Activated naive CD4-positive, alpha-beta T cell treated with anti-CD3 and anti-CD28 coated beads, Interleukin-2, amount 10 ng/mL, durations not matched to agents 7 days and 5 days (primary cell): ENCODE measurements around the gene NRBF2.

Source experiments
- CTCF ChIA-PET: fragments of 350-600 bp; sonication (Branson Sonifier 250); formaldehyde crosslinking; loops from one replicate; lab custom pipeline; 2021; ENCODE audit warnings: antibody characterized with exemption; lab: Charles Lee
- DNase-seq: peaks from one replicate; pipeline ENCODE4 v3.0.0-alpha.2; 2020
- H3K27ac Mint-ChIP-seq: one replicate; pipeline ENCODE4 v1.8.0; 2021; ENCODE audit warnings: mild to moderate bottlenecking, moderate library complexity, mixed read lengths
- H3K27me3 Mint-ChIP-seq: one replicate; pipeline ENCODE4 v1.8.0; 2021; ENCODE audit warnings: mild to moderate bottlenecking, mixed read lengths
- H3K36me3 Mint-ChIP-seq: one replicate; pipeline ENCODE4 v1.8.0; 2021; ENCODE audit warnings: mixed read lengths
- H3K4me1 Mint-ChIP-seq: one replicate; pipeline ENCODE4 v1.8.0; 2021; ENCODE audit warnings: mixed read lengths
- H3K4me3 Mint-ChIP-seq: one replicate; pipeline ENCODE4 v1.8.0; 2021; ENCODE audit warnings: mild to moderate bottlenecking, moderate library complexity, mixed read lengths
- H3K9me3 Mint-ChIP-seq: one replicate; pipeline ENCODE4 v1.8.0; 2021; ENCODE audit warnings: mixed read lengths

The NRBF2 gene

DNA sequence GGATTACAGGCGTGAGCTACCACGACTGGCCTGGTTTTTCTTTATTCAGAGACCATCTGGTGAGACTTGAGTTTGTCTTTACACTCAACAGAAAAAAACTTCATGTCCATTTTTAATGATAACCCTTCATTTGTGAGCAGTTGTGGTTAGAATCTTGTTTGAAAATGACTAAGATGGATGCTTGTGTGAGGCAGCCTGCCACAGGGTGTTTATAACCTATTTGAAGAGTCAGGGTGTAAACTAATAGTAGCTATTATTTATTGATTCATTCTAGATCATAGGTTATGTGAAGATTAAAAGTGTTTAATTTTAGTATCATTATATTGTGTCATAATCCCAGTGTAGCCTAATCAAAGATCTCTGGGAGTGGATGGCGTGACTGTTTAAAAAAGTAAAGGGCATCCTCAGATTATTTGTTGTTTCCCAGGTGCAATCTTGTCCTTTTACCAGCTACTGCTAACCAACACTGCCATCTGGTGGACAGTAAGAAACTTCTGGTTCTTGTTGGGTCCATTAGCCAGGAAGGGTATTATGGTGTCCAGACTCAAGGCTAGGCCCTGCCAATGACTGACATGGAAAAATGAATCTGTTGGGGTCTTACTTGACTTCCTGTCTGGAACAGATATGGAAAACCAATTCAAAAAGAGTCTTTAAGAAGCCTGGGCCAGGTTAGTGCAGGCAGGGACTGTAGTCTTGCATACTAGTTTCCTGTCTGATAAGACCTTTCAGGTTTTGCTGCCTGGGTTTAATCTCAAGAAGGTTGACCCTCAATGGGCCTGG, 24.9 kb downstream of the NRBF2 start:
- Mint-ChIP-seq H3K27me3 (no peaks in the 10 kb centered on the region), H3K4me3 (no peak overlapping the region), H3K4me1 (peaks cover 5% of the 10 kb centered on the region), H3K36me3 (peaks cover 29% of the 10 kb centered on the region), H3K9me3 (no peaks in the 10 kb centered on the region), H3K27ac (no peak overlapping the region)
- CTCF ChIA-PET = interaction anchor here (0.7 to 6.9 kb wide), 30 partner anchors 8 to 721 kb away, joined by 3 to 60 read pairs (median 4); partner anchors contain the start of gene EGR2
- DNase-seq = peak; percentile 54

DNA sequence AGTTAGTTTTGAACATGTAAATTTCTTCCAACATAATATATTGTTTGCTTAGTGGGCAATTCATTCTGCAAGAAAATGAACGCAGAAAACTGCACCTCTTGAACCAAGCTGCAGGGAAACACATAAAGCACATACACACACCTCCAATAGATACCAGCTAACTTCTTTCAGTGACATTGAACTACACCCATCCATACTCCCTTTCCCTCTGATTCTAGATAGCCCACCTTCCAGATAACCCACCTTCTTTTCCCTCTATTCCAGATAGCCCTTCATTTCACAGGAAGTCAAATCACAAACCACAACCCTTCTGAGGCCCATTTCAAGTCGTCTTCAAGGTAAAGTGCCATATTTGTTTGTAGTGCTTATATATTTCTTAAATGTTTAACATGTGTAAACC, 28.5 kb downstream of the NRBF2 start:
- Mint-ChIP-seq H3K27me3 (no peaks in the 10 kb centered on the region), H3K4me3 (no peak overlapping the region), H3K27ac (no peak overlapping the region)

DNA sequence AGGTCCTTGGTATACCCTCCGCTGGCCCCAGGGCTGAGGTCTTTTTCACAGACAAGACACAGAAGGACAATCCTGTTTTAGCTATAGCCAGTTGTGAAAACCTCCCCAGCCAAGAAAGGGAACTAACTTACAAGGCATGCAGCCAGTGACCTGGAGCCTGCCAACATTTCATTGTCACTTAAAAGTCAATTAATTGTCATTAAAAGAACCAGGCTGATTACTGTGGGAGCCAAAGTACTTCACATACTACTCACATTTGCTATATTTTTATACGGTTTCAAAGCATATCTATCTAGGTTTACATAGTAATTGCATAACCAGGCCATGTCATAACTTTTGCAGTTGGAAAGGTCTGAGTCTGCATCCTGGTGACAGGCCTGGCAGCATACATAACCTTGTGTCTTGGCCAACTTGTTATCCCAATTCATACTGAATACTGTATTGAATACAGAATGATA, 31.1 kb downstream of the NRBF2 start:
- Mint-ChIP-seq H3K4me3 (no peak overlapping the region), H3K27ac (peak overlapping the region; percentile 42), H3K4me1 (peaks cover 9% of the 10 kb centered on the region), H3K27me3 (no peaks in the 10 kb centered on the region), H3K9me3 (no peaks in the 10 kb centered on the region), H3K36me3 (peaks cover 27% of the 10 kb centered on the region)
- CTCF ChIA-PET = interaction anchor here (0.9 to 9.4 kb wide), 4 partner anchors 7 to 555 kb away, joined by 3 to 184 read pairs (median 61); no protein-coding TSS in a partner anchor
- no peak for DNase-seq

More for the DNA sequence above, 28.5 kb downstream of the NRBF2 start:
- Mint-ChIP-seq H3K36me3 (peaks cover 11% of the 10 kb centered on the region), H3K9me3 (no peaks in the 10 kb centered on the region), H3K4me1 (peaks cover 5% of the 10 kb centered on the region)
- no peak for DNase-seq
- CTCF ChIA-PET = interaction anchor here (1.0 to 6.9 kb wide), 5 partner anchors 15 to 670 kb away, joined by 3 to 60 read pairs (median 3); no protein-coding TSS in a partner anchor

DNA sequence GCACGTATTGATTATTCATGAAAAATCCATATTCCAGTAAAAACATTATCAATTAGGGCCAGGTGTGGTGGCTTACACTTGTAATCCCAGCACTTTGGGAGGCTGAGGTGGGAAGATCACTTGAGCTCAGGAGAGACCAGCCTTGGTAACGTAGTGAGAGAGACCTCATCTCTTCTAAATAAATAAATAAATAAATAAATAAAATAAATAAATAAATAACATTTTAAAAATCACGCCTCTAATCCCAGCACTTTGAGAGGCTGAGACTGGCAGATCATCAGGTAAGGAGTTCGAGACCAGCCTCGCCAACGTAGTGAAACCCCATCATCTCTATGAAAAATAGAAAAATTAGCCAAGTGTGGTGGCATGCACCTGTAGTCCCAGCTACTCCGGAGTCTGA, 32.1 kb downstream of the NRBF2 start:
- peaks cover 31% of the 10 kb centered on the region for H3K36me3 Mint-ChIP-seq
- peaks cover 13% of the 10 kb centered on the region for H3K4me1 Mint-ChIP-seq
- CTCF ChIA-PET = interaction anchor here (0.8 to 9.4 kb wide), 6 partner anchors 8 to 554 kb away, joined by 3 to 184 read pairs (median 18); no protein-coding TSS in a partner anchor
- DNase-seq = no peak
- H3K27me3 Mint-ChIP-seq = no peaks in the 10 kb centered on the region
- no peaks in the 10 kb centered on the region for H3K9me3 Mint-ChIP-seq
- H3K4me3 Mint-ChIP-seq = no peak overlapping the region
- no peak overlapping the region for H3K27ac Mint-ChIP-seq

DNA sequence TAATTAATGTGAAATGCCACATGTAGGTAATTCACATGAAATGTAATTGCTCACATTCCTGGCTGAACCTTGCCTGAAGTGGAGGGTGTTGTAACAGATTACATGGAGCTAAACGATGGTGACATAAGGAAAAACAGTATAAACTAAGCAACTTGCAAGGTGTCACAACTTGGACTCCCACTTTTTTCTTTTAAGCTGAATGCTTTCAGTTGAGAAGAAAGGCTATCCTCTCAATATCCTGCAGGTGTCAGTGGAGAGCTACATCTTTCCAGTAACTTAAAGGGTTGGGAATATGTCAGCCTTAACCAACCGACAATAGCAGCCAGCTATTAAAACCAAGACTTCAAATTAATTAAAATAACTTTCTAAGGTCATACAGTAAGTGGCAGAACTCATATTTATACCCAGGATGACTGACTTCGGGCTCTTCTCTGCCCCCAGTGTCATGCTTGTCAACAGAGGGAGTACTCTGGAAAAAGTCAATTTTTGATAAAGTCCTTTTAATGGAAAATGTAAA, 33.7 kb downstream of the NRBF2 start:
- DNase-seq = no peak
- H3K27me3 Mint-ChIP-seq = no peaks in the 10 kb centered on the region
- H3K9me3 Mint-ChIP-seq = no peaks in the 10 kb centered on the region
- CTCF ChIA-PET = interaction anchor here (0.8 to 9.4 kb wide), 26 partner anchors 10 to 601 kb away, joined by 3 to 184 read pairs (median 4); no protein-coding TSS in a partner anchor
- peaks cover 25% of the 10 kb centered on the region for H3K4me1 Mint-ChIP-seq
- H3K4me3 Mint-ChIP-seq = no peak overlapping the region
- peaks cover 41% of the 10 kb centered on the region for H3K36me3 Mint-ChIP-seq
- no peak overlapping the region for H3K27ac Mint-ChIP-seq

DNA sequence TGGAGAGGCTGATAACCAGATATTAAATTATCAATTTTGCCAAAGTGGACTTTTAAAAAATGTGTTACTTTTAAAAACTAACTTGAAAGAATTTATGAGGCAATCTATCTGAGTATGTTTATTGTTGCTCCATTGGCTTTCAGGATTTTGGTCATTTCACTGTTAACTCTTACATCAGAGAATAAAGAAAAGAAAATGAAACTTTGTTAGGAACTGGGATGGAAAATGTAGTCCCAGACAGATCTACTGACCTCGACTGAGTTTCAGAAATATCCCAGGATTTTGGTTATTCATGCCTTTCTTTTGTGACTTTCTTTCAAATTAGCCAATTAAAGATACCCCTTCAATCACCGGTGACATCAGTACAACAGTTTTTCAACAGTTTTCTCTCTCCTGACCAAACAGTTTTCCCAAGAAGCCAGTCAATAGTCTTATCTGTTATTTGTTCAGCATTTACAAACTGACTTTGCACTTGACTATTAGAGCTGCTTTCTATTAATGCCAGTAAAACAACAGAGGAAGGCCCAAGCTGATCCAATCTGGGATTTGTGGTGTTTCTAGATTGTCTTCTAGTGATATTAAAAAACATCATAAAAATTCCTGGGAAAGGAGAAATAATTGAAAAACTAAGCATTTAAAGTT, 35.8 kb downstream of the NRBF2 start:
- no peaks in the 10 kb centered on the region for H3K9me3 Mint-ChIP-seq
- peaks cover 50% of the 10 kb centered on the region for H3K36me3 Mint-ChIP-seq
- peaks cover 43% of the 10 kb centered on the region for H3K4me1 Mint-ChIP-seq
- no peaks in the 10 kb centered on the region for H3K27me3 Mint-ChIP-seq
- CTCF ChIA-PET = interaction anchor here (1.0 to 9.4 kb wide), 3 partner anchors 11 to 551 kb away, joined by 3 to 184 read pairs (median 3); no protein-coding TSS in a partner anchor
- no peak for DNase-seq
- H3K4me3 Mint-ChIP-seq = no peak overlapping the region
- peak overlapping the region; percentile 66 for H3K27ac Mint-ChIP-seq

DNA sequence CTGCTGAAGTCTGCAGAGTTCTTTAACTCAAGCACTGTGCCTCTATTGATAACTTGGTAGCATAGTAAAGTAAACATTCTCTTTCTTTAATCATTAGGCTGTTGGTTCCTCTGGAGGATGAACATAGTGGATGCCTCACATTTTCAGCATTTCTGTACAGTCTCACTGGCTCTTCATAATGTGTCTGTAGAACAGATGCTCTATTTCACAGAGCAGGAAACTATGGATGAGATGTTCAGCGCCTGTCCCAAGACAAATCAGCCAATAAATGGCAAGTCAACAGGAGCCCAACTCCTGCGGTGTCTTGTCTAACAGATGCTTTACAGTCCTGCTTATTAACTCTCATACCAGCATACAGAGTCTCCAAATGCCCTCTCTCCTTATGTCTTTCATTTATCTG, 36.5 kb downstream of the NRBF2 start:
- H3K27me3 Mint-ChIP-seq = no peaks in the 10 kb centered on the region
- CTCF ChIA-PET = interaction anchor here (1.3 to 9.4 kb wide), 2 partner anchors 460 to 550 kb away, joined by 3 to 184 read pairs; no protein-coding TSS in a partner anchor
- H3K4me1 Mint-ChIP-seq = peaks cover 48% of the 10 kb centered on the region
- no peak overlapping the region for H3K4me3 Mint-ChIP-seq
- no peaks in the 10 kb centered on the region for H3K9me3 Mint-ChIP-seq
- peaks cover 54% of the 10 kb centered on the region for H3K36me3 Mint-ChIP-seq
- H3K27ac Mint-ChIP-seq = no peak overlapping the region
- DNase-seq = no peak

DNA sequence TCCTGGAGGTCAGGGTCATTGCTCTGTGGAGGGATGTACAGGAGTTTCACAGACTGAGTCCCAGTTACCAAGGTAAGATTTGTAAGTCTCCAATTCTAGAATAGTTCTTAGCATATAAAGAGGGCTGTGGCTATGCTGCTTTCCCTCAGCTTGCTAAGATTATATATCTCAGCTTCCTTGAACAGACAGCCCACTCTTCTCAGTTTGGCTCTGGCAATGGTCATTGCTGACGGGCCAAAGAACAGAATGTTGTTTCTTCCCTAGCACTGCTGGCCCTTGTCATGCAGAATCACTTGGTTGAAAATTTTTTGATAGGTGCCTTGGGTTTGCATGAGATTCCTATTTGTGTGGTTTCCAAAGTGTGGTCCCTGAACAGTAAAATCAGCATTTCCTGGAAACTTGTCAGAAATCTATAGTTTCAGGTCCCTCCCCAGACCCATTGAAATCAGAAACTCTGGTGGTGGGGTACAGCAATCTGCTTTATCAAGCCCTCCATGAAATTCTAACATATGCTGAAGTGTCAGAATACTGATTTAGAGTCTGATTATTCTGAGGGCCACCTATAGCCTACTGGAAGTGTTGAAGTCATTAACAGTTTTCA, 38.2 kb downstream of the NRBF2 start:
- Mint-ChIP-seq H3K36me3 (peaks cover 58% of the 10 kb centered on the region), H3K27me3 (no peaks in the 10 kb centered on the region), H3K9me3 (no peaks in the 10 kb centered on the region), H3K27ac (peak overlapping the region; percentile 7), H3K4me1 (peaks cover 51% of the 10 kb centered on the region), H3K4me3 (no peak overlapping the region)
- DNase-seq = no peak
- CTCF ChIA-PET = interaction anchor here (0.5 to 9.4 kb wide), 5 partner anchors 18 to 548 kb away, joined by 3 to 184 read pairs (median 3); no protein-coding TSS in a partner anchor

DNA sequence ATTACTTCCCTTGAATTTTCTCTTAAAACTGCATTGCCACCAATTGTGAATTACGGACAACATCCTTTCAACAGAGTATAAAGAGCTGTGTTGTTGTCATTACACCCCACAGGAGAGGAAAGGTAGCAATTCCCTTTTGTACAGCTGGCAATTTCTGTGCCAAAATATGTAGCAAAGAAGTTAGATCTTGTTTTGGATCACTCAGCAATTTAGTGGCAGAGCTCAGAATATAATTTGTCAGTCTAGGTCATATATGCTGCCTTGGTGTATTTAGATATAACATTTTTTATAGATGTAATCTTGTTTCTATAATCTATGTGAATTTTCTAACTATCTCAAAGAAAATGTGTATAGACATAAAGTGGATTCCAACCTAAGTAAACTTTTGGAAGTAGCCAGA, 38.8 kb downstream of the NRBF2 start:
- Mint-ChIP-seq H3K4me3 (no peak overlapping the region), H3K9me3 (no peaks in the 10 kb centered on the region), H3K27ac (peak overlapping the region; percentile 7), H3K36me3 (peaks cover 60% of the 10 kb centered on the region), H3K4me1 (peaks cover 51% of the 10 kb centered on the region), H3K27me3 (no peaks in the 10 kb centered on the region)
- CTCF ChIA-PET = interaction anchor here (0.6 to 1.1 kb wide), 3 partner anchors 54 to 457 kb away, joined by 3 to 4 read pairs (median 3); no protein-coding TSS in a partner anchor
- DNase-seq = no peak

DNA sequence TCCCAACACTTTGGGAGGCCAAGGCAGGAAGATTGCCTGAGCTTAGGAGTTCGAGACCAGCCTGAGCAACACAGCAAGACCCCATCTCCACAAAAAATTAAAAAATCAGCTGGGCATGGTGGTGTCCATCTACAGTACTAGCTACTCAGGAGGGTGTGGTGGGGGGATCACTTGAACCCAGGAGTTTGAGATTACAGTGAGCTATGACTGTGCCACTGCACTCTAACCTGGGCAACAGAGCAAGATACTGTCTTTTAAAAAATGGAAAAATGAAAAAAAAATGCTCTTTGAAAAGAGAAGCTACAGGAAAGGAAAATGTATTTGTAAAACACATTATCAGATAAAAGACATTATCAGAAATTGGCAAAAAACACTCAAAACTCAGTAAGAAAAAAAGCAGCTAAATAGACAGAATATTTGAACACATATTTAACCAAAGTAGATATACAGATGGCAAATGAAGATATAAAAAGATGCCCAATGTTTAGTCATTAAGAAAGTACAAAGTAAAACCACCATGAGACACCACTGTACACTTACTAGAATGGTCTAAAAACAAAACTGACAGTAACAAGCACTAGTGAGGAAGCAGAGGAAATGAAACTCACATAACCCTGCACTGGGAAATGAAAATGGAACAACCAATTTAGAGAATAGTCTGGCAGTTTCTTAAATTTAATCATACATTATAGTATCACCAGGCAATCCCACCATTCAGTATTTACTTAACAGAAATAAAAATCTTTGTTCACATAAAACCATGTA, 40.5 kb downstream of the NRBF2 start:
- CTCF ChIA-PET = interaction anchor here (0.5 to 1.3 kb wide), 6 partner anchors 27 to 636 kb away, joined by 3 to 11 read pairs (median 4); no protein-coding TSS in a partner anchor
- Mint-ChIP-seq H3K4me1 (peaks cover 49% of the 10 kb centered on the region), H3K4me3 (no peak overlapping the region)

DNA sequence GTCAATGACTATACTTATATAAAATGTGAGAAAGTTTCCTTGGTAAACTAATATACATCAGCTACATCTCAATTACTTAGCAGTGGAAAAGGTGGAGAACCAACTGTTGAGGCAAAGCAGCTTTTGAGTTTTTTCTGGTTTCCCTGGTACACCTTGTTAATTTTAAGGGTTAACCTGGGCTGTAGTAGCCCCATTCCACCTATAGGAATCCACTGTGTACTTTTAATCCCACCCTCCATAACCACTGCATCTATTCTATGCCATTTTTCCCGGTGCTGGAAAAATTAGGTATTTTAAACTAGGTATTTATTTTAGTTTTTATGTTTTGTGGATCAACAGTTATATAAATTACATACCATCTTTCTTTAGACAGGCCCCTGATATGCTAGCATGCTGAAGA, 42.4 kb downstream of the NRBF2 start:
- no peak for DNase-seq
- H3K4me1 Mint-ChIP-seq = peaks cover 41% of the 10 kb centered on the region
- CTCF ChIA-PET = no interaction called here
- no peaks in the 10 kb centered on the region for H3K9me3 Mint-ChIP-seq
- H3K4me3 Mint-ChIP-seq = no peak overlapping the region
- no peak overlapping the region for H3K27ac Mint-ChIP-seq
- H3K36me3 Mint-ChIP-seq = peaks cover 57% of the 10 kb centered on the region
- H3K27me3 Mint-ChIP-seq = no peaks in the 10 kb centered on the region

More for the DNA sequence above, 40.5 kb downstream of the NRBF2 start:
- Mint-ChIP-seq H3K27me3 (no peaks in the 10 kb centered on the region), H3K36me3 (peaks cover 65% of the 10 kb centered on the region), H3K27ac (peak overlapping the region; percentile 80), H3K9me3 (no peaks in the 10 kb centered on the region)
- DNase-seq = no peak

DNA sequence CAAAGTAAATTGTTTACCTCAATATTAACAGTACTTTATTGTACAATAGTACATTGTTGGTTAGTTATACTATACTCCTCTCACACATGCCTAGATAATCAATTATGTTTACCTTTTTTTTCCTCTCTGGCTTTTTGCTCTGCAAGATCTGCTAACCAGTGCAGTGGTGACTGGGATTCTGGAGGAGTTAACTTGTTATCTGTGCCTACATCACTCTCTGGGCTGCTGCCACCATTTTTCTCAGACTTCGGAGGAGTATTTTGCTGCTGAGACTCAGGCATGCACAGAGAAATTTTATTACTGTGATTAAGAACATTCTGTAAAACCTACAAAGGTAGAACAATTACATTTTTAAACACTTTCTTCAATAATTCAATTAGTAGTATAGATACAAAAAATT, 59.7 kb downstream of the NRBF2 start:
- Mint-ChIP-seq H3K27me3 (no peaks in the 10 kb centered on the region), H3K9me3 (no peaks in the 10 kb centered on the region), H3K4me1 (no peaks in the 10 kb centered on the region), H3K4me3 (no peak overlapping the region), H3K27ac (no peak overlapping the region), H3K36me3 (peaks cover 49% of the 10 kb centered on the region)
- DNase-seq = no peak
- CTCF ChIA-PET = no interaction called here
